IPS-NIHi7 (cell line): ENCODE results near the gene GRPEL1.
A peak's percentile ranks its signal among the peaks of the same experiment; 100 is the strongest.

Source experiments
- DNase-seq: peaks from one replicate; pipeline ENCODE4 v3.0.0; 2012; ENCODE audit warnings: mixed read lengths; ENCODE audit errors: extremely low spot score

The GRPEL1 gene

DNA sequence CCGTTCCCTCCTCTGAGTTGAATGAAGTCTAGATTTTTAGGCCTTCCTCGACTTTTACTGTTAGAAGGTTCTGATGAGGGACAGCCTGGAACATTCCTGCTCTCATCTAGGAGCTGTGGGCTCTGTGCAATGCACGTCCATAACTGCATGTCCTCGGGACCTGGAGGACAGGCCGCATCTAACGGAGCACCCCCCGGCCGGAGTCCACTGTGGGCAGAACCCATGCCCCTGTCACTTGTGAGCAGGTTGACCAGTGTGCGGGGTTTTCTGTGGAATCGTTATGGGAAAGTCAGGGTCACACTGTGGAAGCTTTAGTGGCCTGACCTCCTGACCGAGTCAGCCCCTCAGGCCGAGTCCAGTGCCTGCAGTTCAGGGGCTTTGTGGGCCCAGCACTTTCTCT lies 44.0 kb downstream of the GRPEL1 start:
- no peak for DNase-seq

DNA sequence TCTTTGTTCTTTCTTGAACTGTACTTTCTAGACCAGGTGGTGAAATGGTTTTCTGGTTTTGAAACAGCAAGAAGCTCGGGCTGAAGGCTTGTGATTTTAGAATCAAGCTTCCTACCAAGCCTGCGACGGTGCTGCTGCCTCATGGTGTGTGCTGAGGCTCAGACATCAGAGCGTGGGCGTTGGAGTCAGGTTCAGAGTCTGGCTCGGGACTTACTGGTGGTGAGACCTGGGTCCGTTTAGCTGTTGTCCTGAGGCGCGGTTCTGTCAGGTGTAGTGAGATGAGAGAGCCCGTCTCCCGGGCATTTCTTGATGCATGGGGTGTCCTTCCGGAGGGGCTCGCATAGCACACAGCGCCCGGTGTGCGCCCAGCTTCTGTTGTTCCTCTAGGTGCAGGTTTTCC lies 44.4 kb downstream of the GRPEL1 start:
- DNase-seq, result no peak

DNA sequence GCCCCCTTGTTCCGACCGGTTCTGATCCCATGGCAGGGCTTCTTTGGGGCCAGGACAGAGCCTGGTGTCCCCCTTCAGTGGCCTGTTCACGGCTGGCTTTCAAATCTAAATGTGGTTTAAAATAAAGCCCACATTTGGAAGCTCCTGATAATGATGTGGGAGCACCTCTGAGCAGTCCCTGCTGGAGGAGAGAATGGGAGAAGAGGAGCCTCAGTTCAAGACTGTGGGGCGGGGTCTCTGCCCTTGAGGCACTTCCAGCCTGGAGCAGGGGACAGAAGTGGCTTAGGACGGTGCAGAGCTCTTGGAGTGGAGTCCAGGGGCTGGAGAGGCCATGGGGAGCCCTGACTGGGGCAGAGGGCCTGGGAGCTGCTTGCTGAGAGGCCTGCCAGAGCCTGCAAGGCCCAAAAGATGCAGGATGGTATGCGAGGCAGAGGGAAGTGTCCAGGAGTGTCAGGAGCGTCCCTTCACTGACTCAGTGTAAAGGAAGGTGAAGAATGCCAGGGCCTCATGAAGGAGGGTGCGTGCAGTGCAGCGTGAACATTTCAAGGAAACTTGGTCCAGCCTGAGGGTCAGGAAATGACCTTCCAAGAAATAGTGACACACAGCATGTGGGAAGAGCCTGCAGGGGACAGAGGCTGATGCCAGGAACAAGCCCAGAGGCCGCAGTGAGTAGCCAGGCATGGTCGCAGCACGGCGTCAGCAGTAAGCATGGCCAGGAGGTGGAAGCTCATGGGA lies 45.8 kb downstream of the GRPEL1 start:
- no peak for DNase-seq

DNA sequence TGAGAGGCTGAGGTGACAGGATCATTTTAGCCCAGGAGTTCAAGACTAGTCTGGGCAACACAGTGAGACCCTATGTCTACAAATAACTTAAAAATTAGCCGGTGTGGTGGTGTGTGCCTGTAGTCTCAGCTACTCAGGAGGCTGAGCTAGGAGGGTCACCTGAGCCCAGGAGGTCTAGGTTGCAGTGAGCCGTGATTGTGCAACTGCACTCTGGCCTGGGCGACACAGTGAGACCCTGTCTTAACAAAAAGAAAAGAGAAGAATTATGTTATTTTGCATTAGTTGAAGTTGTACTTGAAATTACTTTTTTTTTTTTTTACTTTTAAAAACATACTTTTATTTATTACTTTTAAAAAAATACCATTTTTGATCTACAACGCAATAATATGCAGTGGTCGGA lies 46.5 kb downstream of the GRPEL1 start:
- no peak for DNase-seq

DNA sequence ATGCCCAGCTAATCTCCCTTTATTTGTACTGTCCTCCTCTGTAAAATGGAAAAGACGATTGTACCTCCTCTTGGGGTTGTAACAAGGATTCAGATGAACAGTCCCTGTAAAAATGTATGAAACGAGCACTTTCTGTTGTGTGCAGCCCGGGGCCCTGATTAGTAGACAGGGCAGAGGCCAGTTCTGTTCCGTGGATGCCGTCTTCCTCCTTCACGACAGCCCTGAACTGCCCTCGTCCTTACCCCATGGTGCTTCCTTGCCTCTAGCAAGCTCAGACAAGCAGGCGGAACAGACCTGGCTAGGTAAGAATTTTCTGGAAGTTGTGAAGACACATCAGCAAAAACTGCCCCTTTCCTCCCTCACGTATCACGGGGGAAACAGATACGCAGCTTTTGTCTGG lies 47.0 kb downstream of the GRPEL1 start:
- DNase-seq, result no peak

DNA sequence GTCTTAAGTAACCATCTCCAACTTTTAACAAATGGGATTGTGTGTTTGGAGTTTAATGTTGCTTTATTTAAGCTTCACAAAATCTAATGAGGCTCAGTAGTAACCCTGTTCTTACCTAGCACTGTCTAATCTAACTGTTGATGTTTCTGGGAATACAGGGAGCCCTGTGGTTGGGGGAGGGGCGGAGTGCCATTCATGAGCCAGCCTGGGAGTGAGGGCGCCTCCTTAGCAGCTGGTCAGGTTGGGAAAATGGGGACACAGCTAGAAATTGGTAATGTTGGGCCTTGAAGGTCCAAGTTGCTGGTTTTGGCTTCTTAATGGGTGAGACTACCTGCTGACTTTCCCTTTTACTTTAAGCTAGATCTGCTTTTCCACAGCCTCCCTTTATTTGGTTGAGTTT lies 47.6 kb downstream of the GRPEL1 start:
- DNase-seq, result peak; percentile 46

DNA sequence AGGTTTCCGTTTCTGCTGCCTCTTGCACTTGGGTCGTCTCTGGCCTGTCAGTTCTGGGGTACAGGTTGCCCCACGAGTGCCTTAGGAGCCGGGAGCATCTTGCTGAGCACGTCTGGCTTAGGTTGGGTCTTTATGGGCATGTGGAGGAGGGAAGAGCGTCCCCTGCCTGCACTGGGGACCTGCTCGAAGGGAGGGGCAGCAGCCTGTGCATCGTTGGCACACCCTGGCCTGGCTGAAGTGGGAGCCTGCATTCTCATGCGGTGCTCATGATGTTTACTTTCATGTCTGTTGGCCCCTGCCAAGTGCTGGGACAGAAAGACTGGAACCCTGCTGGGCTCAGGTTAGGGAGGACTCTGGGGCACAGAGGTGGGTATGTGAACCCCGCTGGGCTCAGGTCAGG lies 48.5 kb downstream of the GRPEL1 start:
- DNase-seq, result no peak

DNA sequence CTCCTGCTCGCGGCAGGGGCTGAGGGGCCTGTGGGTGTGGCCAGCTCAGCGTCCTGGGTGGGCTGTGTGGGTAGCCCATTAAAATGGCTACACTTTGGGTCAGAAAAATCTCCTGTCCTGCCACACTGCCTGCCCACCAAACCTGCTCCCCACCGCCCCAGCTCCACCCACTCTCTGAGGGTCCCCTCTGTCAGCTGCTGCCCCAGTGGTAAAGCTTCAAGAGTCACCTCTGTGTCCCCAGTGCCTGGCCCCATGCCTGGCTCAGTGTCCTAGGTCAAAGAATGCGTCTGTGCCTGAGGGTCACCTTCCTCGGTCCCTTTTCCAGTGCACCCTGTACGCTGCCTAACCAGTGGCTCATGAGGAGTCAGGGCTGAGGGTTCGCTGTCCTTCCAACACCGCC lies 49.6 kb downstream of the GRPEL1 start:
- no peak for DNase-seq

DNA sequence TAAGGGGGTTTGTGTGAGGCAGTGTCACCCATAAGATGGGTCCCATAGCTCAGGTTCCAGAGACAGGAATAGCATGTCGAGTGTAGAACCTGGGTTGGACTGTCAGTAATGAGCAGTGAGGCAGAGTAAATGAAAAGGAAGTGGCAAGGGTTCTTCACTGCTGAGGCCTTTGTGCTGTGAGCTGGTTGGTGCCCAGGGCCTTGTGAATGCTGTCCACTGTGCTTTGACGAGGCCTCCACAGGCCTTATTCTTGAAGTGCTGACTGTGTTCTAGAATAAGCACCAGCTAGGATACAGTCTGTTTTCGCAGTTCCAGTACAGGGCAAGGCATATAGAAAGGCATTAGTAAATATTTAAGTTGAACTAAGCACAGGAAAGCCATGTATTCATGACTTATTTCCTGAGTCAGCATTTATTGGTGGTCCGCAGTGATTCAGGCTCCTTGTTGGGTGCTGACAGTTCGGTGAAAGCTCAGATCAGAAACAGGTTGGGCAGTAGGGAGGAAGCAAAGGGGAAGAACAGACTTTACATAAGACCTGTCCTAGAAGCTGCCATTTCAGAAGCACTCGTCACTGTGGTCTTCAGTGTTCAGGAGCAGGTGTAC lies 50.3 kb downstream of the GRPEL1 start:
- no peak for DNase-seq

DNA sequence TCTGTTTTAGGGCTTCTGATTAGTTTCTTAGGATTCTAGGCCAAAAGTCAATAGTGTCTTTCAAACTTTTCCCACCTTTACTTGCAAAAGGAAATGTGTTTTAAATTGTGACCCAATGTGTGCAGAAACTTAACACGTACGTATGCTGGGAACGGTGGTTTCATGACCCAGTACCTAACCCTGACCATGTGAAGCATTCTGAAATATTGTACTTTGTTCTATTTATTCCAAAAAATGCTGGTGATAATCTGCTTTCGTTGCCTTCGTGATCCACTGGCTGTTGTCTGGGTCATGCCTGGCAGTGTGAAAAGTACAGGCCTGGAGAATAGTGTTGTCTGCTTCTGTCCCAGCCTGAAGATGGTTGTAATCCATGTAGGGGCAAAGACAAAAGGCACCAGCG lies 51.4 kb downstream of the GRPEL1 start:
- no peak for DNase-seq

DNA sequence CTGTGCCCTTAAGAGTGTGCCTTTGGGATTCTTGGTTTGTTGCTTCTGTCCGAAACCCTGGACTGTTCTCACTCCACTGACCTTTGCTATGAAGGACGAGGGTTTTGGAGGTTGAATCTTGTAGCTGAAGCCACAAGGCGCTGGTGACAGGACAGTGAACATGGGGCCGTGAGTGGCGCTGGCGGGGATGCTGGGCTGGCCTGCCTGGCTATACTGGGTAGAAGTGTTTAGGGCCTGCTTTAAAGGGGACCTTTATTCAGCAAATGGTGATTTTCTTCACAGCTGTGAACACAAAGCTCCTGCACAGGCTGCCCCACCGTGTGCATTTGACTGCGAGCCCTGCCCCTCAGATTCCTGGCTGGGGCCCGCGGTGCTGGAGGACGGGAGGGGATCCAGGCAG lies 51.8 kb downstream of the GRPEL1 start:
- DNase-seq, result no peak

DNA sequence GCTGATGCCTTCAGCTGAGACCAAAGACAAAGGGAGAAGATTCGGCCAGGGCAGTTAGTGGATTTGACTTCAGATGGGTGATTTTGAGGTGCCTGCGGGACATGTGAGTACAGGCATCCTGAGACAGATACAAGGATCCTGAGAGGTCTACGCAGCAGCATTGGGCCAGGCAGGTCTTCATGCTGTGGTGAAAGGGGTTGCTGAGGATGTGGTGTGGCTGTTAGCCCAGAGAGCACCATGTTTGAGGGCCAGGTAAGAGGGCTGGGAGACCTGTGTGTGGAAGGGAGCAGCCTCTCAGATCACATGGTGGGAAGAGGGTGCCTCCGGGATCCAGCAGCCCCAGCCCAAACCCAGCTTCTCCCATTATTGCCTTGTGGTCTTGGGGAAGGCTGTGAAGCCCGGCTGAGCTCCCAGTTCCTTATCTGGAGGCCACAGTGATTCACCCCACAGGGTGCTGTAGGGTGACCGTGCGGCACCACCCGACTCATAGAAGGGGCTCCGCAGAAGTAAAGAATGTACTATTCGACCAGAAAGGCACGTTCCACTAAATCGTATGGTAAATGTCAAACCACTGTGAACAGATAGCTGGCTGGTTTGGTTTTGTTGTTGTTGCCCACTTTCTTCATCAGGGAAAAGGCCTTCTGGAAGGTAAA lies 52.4 kb downstream of the GRPEL1 start:
- DNase-seq, result no peak

DNA sequence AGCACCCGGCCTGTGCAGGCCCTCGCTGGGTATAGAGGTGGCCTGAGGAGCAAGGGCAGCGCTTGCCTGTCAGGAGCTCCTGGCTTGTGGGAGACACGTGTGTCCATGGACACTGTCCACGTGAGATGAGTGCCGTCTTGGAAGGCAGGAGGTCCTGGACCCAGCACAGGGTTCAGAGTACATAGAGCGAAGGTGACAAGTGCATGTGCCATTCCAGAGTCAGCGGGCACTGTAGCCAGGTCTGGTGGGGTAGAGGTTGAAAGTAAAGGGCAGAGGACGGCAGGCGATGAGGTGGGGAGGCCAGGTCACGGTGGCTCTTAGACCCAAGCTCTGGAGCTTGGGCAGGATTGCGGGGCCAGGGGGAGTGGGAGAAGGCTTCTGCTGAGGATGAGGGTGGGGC lies 53.0 kb downstream of the GRPEL1 start:
- DNase-seq, result no peak

DNA sequence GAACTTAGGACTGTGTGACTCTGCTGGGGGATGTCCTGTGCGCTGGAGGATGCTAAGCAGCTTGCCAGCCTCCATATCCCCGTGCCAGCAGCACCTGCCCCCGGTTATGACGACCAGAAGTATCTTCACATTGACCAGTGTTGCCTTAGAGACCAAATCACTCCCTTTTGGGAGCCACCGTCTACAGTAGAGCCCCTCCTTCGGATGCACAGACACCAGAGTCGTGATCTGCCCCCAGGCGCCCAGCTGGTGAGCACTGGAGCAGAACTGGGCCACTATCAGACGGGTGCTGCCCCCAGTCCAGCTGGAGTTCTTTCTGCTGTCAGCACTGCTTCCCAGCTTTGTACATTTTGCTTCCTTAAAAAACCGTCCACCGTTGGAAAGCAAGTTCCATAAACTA lies 54.7 kb downstream of the GRPEL1 start:
- DNase-seq, result no peak

DNA sequence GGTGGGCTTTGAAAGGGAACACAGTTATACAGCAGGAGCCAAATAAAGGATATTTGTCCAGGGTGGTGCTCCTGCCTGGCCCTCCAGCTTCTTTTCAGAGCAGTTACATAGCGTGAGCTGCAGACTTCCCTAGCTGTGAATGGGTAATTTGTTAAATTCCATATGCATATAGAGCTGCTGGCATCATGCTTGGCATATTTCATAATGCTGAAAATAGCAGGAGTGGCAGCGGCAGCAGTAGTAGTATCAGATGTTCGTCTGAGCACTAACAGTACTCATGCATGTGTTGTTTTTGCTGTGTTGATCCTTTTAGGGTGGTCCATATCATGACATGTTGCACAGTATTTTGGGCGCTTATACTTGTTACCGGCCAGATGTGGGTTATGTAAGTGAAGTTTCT lies 58.3 kb downstream of the GRPEL1 start:
- no peak for DNase-seq
